ENCODE measurements around the gene PCNX3.
"Not testable (repeated sequence)": the region's sequence is repeated elsewhere in the genome, so short reads cannot be mapped to it uniquely, and the experiment has no call there.

PCNX3 gene

GRCh38 chr11:65637032-65637557 lies 21.5 kb downstream of the PCNX3 start:
- in situ Hi-C loops (cut with MboI; ENCODE audit: low sequenced_read_pairs), result no loop called here

GRCh38 chr11:65637794-65638419 lies 22.3 kb downstream of the PCNX3 start, which contains the start of gene SIPA1:
Gene SIPA1 (plus strand): TSS chr11:65638101. CDS start chr11:65640922, 2,821 bp downstream.
- in situ Hi-C loops (cut with MboI; ENCODE audit: low sequenced_read_pairs), result no loop called here

- in situ Hi-C loops (cut with MboI; ENCODE audit: low sequenced_read_pairs), result not testable (repeated sequence)
These were observed 23.6 kb downstream of the PCNX3 start for GRCh38 chr11:65639228-65639597.

GRCh38 chr11:65639623-65640482 lies 24.3 kb downstream of the PCNX3 start:
- in situ Hi-C loops (cut with MboI; ENCODE audit: low sequenced_read_pairs), result no loop called here

- in situ Hi-C loops (cut with MboI; ENCODE audit: low sequenced_read_pairs), result no loop called here
These were observed 25.1 kb downstream of the PCNX3 start for GRCh38 chr11:65640483-65641296.

GRCh38 chr11:65641297-65642013 lies 25.9 kb downstream of the PCNX3 start:
- in situ Hi-C loops (cut with MboI; ENCODE audit: low sequenced_read_pairs), result no loop called here

GRCh38 chr11:65642014-65642671 lies 26.6 kb downstream of the PCNX3 start:
- in situ Hi-C loops (cut with MboI; ENCODE audit: low sequenced_read_pairs), result no loop called here

- in situ Hi-C loops (cut with MboI; ENCODE audit: low sequenced_read_pairs), result no loop called here
These were observed 28.4 kb downstream of the PCNX3 start for GRCh38 chr11:65643971-65644370.

- in situ Hi-C loops (cut with MboI; ENCODE audit: low sequenced_read_pairs), result no loop called here
These were observed 29.3 kb downstream of the PCNX3 start for GRCh38 chr11:65644837-65645236.

GRCh38 chr11:65645710-65646109 lies 30.1 kb downstream of the PCNX3 start:
- in situ Hi-C loops (cut with MboI; ENCODE audit: low sequenced_read_pairs), result no loop called here

- in situ Hi-C loops (cut with MboI; ENCODE audit: low sequenced_read_pairs), result no loop called here
These were observed 30.8 kb downstream of the PCNX3 start for GRCh38 chr11:65646288-65646957.

GRCh38 chr11:65646958-65647701 lies 31.6 kb downstream of the PCNX3 start:
- in situ Hi-C loops (cut with MboI; ENCODE audit: low sequenced_read_pairs), result no loop called here

GRCh38 chr11:65648997-65649493 lies 33.5 kb downstream of the PCNX3 start:
- in situ Hi-C loops (cut with MboI; ENCODE audit: low sequenced_read_pairs), result no loop called here

GRCh38 chr11:65649656-65650546 lies 34.3 kb downstream of the PCNX3 start:
- in situ Hi-C loops (cut with MboI; ENCODE audit: low sequenced_read_pairs), result no loop called here

GRCh38 chr11:65650547-65651338 lies 35.2 kb downstream of the PCNX3 start:
- in situ Hi-C loops (cut with MboI; ENCODE audit: low sequenced_read_pairs), result no loop called here

GRCh38 chr11:65651339-65651588 lies 35.7 kb downstream of the PCNX3 start:
- in situ Hi-C loops (cut with MboI; ENCODE audit: low sequenced_read_pairs), result no loop called here
